GM21360 (cell line): ENCODE measurements around the gene SNRPA1.

Source experiments
- ATAC-seq: cut with Tn5 transposase; IDR thresholded peaks from one replicate; pipeline ENCODE4 v1.9.1; 2021; ENCODE audit warnings: mild to moderate bottlenecking, moderate library complexity; ENCODE audit not compliant: unreplicated experiment

SNRPA1 gene

DNA sequence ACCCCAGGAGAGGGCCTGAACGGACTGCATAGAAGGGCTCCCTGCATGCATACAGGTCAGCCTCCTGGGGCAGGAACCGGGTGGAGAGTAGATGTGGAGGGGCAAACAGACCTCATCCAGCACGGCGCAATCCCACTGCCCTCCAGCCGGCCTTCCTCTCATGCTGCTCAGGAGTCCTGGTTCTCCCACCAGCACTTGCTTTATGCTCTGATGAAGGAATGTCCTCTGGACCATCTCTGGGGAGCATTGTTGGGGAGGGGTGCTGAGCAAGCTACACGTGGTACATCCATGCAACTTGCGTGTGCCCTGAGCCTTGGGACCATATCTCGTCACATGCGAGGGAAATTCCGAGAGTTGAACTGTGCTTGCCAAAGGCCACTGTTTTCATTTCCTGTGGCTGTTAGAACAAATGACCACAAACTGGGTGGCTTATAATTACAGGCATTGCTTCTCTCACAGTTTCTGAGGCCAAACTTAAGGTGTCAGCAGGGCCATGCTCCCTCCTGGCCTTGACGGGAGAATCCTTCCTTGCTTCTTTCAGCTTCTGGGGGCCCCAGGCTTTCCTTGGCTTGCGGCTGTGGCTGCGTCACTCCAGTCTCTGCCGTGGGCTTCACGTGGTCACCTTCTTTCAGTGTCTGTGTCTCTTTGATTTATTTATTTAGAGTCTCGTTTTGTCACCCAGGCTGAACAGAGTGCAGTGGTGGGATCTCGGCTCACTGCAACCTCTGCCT lies 30.0 kb downstream of the SNRPA1 start:
- ATAC-seq: no peak

DNA sequence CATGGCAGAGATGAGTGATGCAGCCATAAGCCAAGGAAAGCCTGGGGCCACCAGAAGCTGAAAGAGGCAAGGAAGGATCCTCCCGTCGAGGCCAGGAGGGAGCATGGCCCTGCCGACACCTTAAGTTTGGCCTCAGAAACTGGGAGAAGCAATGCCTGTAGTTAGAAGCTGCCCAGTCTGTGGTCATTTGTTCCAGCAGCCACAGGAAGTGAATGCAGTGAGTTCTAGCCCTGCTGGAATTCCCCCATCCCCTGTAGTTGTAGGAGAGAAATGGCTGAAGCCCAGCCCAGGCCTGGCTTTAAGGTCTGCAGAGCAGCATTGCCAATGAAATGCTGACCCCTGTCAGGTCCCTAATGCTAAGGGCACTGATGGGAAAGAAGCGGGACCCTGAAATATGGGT lies 31.0 kb downstream of the SNRPA1 start:
- ATAC-seq: no peak

- no peak for ATAC-seq
Observed at GRCh38 chr15:101262551-101262950, 32.5 kb downstream of the SNRPA1 start.

DNA sequence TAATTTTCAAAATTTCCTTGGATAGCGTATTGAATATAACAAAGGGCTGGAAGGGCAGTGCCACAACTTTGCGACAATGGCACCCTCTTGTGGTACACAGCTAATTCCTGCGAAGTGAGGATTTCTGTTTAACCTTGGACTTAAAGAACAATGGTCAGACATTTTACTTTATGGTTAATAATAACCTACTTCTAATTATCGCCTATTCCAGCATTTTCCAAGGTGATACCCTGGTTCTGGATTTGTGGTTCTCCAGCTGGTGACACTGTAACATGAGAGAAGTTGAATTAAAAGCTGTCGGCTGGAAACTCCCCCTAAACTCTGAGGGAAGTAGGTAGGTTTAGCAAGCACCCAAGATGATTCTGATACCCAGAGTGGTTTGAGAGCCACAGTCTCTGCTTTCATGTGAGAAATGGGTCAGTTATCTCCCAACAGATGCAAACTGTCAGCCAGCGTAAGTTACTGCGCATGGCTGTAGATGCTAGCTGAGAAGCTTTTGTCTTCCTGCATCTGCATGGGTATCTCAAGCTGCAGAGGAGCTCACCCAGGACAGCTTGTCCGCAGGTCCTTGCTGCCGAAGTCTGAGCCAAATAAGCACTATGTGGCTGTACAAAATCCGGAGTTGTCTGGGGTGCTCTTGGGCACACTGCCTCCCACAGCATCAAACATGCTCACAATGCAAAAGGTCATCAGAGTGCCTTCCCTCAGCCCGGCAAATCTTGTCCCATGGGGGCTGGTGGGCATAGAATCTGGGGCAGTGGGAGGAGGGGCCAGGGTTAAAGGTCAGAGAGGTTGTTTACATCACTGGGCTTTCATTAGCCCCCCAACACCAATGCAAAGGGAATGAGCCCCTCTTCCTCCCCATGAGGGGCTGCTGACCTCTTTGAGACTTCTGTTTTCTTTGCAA lies 36.6 kb downstream of the SNRPA1 start:
- ATAC-seq: peak; percentile 53

DNA sequence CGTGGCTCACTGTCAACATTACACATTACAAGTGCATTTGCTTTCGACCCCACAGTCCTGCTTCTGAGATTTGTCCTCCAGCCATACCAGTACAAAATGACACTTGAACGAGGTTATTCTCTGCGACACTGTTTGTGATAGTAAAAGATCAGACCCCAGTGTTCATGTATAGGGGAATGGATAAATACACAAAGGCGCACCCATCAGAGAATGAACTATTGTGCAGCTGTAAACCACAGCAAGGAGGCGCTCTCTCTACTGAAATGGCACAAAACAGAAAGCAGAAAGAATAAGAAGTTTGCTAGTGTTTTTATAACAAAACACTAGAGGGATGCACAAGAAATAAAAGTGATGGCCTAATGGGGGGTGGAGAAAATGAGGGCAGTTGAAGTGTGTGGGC lies 38.3 kb downstream of the SNRPA1 start:
- no peak for ATAC-seq

- no peak for ATAC-seq
Observed at GRCh38 chr15:101255615-101256241, 39.3 kb downstream of the SNRPA1 start.

GRCh38 chr15:101255051-101255395 lies 40.0 kb downstream of the SNRPA1 start:
- no peak for ATAC-seq

DNA sequence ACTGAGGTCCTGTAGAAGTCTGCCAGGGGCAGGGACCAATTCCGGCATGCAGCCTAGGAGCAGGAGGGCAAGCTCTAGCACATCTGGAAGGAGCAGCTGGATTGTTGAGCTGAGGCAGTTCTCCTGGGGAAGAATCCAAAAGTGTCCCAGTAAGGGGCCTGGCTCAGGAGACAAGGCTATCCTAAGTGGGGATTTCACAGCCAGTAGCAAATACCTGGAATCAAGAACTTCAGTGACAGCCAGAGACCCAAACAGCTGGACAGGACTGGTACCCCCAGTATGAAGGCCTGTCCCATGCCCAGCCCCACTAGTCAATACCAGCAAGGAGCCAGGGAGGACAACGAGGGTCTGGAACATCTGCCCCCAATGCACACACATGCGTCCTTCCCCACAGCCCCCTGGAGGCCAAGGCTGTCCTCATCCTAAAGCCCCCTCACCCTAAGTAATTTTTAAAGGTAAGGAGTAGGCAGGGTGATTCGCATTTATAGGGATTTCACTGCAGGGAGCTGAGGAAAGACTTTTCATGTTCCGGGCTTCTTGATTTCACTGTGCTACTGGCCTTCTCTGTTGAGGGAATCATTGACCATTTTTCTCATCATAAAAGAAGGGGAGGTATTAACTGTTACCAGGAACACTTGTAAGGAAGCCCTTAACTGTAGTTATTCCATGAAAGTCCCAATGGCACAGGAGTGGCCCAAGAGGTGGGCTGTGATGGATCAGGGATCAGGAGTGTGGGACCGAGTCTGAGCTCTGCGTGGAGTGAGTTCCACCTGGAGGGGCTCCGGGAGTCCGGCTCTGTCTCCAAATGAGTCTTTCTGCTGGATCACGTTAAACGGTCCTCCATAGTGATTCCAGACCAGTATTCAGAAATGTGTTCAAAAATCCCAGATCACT lies 40.6 kb downstream of the SNRPA1 start:
- ATAC-seq: no peak

- ATAC-seq: no peak
Observed at GRCh38 chr15:101252836-101253235, 42.2 kb downstream of the SNRPA1 start.

GRCh38 chr15:101251830-101252820 lies 42.9 kb downstream of the SNRPA1 start, which contains the start of gene CHSY1:
Gene CHSY1 (minus strand): TSS chr15:101252048. CDS start chr15:101251456, 592 bp downstream.
- ATAC-seq: peak; percentile 62

DNA sequence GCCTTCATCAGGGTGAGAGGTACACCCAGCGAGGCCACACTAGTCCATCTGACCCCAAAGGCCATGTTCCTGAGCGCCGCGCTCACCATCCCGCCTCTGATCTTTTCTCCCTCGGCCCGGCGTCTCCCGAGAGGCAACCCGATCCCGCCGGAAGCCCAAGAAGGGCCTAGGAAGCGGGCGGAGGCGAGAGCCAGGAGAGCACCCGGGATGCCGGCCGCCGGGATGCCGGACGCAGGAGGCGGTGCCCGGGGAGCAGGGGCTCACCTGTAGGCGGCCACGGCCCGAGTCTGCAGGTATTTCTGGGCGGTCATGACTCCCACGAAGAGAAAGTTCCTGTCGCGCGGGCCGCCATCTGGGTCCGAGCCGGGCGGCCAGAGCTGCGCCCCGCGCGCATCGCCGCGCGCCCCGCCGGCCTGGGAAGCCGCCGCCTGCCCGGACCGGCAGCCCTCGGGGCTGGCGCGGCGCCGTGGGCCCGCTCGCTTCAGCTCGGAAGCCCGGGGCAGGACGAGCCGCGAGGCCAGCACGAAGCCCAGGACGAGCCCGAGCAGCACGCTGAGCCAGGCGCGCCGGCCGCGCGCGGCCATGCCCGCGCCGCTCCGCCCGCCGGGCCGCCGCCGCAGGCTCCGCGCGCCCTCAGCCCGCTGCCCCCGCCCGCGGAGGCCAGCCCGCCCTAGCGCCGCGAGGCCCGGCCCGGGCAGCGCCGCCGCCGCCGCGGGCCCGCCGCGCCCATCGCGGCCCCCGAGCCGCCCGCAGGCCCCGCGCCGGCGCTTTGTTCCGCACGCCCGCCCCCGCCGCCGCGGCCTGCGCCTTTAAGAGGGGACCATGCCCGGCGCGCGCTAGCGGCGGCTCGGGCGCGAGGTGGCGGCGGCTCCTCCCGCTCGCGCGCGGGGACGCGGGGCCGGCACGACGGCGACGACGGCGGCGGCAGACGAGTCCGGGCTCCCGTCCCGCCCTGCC lies 43.9 kb downstream of the SNRPA1 start:
- peak; percentile 24 for ATAC-seq

DNA sequence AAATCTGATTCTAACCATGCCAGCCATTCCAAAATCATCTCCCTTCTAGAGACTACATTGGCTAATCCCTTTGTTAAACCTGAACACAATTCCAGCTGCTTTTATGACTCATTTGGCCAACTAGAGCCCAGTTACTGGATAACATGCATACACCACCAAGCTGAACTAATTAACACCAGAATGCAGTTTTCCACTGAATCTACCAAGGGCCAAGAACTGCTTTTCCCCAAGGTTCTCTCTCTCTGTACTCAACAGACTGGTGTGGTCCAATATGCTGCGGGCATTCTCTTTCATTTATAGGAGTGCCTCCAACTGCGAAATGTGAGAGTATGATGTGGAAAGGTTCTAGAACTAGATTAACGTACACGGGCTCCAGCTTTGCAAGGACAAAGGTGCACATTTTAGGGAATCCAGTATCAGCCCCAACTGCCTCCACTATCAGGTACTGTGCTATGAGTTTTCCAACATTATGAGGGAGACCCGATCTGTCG lies 44.7 kb downstream of the SNRPA1 start:
- ATAC-seq: no peak

GRCh38 chr15:101248274-101248673 lies 46.8 kb downstream of the SNRPA1 start:
- no peak for ATAC-seq

DNA sequence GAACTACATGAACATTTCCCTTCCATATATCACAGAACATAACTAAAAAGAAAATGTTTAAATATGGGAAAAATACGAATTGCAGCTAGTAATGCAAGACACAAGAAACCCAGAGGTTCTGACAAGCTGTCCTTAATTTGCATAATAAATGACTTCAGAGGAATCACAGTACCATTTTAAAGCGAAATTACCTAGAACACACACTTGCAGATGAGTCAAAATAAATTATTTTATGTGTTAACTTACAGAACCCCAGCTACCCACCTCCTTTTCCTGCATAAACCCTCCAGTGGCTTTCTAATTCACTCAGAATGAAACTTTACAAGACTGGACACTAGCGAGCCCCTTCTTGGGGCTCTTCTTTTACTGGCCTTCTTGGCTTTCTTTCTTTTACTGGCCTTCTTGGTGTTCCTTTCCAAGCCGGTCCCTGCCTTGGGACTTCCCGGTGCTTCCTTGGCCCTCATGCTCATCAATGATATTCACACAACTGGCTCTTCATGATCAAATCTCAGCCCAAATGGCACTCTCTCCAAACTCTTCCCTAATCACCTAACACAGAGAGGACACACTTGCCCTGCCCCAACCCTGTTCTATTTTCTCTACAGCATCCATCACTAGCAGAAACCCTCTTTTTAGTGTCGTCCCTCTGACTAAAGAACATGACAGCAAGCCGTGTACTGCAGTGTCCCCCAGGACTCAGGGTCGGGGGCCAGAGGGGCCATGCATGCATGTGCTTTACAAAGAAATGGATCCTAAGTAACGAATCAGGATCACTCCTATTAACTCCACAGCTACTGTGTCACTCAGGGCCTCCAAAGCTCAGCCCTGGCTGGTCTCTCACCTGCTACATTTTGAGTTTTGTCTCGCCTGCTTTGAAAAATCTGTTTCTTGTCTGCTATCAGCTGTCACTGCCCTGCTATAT lies 48.0 kb downstream of the SNRPA1 start:
- ATAC-seq: no peak

- no peak for ATAC-seq
Observed at GRCh38 chr15:101246391-101246790, 48.7 kb downstream of the SNRPA1 start.

DNA sequence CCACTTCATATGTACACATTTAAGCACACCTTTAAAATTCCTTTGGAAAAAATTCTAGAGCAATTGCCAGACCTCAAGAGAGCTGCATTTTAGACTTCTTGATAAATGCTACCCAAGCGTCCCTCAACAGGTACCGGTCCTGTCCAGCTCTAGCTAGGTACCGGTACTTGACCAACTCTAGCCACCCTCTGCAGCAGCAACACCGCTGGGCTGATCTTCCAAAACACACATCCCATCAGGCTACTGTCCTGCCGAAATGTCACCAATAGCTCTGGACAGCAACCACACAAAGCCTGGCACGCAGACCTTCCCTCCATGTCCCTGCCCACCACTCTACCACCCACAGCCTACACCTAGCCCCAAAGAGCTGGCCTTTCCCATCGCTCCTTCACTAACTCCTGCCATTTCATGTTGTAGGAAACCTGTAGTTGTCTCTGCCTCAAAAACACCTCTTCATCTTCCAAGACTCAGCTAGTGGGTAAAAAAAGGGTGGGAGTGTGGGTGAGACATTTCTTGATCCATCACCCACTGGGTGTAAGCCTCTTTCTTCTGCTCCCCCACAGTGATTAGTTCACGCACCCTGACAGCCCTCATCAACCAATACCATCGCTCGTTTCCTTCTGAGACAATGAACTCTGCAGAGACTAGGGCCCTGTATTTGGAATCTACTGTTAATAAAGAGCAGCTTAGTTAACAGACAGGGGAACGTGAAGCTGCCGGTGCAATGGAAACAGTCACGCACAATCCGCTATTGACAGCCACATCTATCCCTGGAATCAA lies 50.0 kb downstream of the SNRPA1 start:
- no peak for ATAC-seq
